Renal pelvis (tissue), 4 donors: ENCODE results near the gene FBXW5. TPM values are rescaled to one million over a fixed set of nuclear protein-coding genes. Genes with fewer than 3 reads are reported as not detected.

ENCODE experiments used
- DNase-seq: peaks from one replicate; pipeline ENCODE4 v3.0.0-alpha.2; 2013
- polyA plus RNA-seq, 3 donors: library from polyadenylated mRNA; unstranded; fragments of 120-200 nt; gene quantifications; one replicate each; pipeline ENCODE4 v1.2.1, GENCODE V29; 2013; ENCODE audit not compliant: insufficient read length in 3 of 3

The FBXW5 gene
- polyA plus RNA-seq, 3 donors, result 48.7 to 65.9 (median 64.8) TPM

DNA sequence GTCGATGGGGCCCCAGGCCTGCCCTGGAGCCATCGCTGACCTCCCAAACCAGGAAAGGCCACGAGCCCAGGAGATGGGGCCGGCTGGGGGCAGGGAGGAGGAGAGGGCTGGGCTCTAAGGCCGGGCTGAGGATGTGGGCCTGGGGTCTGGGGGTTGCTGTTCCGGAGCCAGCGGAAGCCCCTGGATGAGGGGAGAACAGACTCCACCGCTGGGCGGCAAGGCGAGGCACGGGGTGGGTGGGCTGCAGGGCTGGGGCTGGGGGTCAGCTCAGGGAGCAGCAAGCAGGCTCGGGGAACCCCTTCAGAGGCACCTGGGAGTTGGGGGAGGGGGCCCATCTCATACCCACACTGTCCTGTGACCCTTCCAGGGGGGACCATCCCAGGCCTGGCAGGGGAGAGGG is 19.2 kb upstream of the FBXW5 start:
- no peak for DNase-seq

DNA sequence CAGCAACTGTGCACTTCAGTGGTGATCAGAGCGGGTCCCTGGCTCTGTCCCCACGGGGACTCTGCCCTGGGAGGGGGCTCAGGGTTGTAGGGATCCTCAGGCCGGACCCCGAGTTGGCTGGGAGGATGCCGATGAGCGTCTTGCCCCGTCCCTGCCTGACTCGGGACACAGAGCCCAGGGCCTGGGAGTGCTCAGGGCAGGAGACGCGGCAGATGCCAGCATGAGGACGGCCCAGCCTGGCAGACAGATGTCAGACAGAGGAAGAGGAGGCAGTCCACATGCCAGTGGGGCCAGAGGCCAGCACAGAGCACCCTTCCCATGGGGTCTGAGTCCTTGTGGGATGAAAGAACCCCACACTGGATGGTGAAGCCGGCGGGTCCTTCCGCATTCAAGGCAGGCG is 18.8 kb upstream of the FBXW5 start:
- DNase-seq, result no peak

GRCh38 chr9:136962701-136963248 is 18.2 kb upstream of the FBXW5 start:
- DNase-seq, result no peak

DNA sequence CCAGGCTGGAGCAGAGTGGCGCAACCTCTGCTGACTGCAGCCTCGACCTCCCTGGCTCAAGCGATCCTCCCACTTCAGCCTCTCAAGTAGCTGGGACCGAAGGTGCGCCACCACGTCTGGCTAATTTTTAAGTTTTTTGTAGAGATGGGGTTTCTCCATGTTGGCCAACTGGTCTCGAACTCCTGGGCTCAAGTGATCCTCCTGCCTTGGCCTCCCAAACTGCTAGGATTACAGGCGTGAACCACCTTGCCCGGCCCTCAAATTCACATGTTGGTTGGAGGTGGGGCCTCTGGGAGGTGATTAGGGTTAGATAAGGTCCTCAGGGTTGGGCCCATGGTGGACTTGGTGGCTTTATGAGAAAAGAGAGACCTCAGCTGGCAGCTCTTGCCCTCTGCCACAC is 17.6 kb upstream of the FBXW5 start:
- DNase-seq, result no peak

DNA sequence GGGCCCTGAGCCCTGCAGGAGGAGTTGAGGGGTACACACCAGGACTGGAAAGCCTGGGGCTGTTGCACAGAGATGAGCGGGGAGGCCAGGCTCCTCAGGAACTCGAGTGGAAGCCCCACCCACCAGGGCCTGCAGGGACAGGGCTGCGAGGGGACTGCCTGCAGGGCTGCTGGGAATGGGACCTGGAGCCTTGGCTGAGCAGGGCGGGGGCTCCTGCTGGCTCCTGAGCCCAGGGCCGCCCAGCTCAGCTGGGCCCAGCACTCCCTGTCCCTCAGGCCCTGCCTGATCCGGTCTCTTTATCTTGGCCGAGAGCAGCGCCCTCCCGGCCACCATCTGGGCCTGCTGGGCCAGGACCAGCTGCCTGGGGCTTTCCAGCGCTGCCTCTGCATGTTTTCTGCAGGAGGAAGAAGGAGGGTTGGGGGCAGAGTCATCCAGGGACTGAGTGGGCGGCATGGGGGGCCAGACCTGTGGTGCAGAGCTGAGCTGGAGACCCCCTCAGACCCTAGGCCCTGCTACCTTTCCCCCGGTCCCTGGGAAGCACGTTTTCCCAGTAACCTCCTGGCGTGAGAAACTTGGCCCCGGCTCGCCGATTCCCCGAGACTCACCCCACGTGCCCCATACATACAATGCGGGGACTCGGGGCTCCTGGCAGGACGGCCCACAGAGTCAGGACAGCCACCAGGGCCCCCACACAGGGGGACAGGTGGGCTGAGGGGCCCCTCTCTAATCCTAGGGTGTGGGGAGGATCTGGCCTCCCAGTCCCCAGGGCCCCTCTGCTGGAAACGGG is 16.9 kb upstream of the FBXW5 start:
- no peak for DNase-seq

GRCh38 chr9:136960938-136961275 is 16.4 kb upstream of the FBXW5 start:
- no peak for DNase-seq

DNA sequence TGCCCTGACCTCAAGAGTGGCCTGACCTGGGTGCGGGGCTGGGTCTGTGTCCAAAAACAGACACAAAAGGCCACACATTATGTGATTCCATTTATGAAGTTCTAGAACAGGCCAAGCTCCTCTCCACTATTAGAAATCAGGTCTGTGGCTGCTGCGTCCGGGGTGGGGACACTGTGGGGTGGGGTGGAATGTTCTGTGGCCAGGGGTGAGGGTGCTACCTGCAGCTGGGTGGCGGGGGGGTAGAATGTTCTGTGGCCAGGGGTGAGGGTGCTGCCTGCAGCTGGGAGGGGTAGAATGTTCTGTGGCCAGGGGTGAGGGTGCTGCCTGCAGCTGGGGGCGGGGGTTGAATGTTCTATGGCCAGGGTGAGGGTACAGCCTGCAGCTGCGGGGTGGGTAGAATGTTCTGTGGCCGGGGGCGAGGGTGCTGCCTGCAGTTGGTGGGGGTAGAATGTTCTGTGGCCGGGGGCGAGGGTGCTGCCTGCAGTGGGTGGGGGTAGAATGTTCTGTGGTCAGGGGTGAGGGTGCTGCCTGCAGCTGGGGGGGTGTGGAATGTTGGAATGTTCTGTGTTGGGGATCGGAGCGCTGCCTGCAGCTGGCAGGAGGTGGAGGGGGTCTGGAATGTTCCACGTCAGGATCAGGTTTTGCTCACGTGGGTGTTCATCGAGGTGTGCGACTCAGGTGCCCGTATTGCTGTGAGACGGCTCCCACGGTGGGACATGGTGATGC is 15.8 kb upstream of the FBXW5 start:
- no peak for DNase-seq

DNA sequence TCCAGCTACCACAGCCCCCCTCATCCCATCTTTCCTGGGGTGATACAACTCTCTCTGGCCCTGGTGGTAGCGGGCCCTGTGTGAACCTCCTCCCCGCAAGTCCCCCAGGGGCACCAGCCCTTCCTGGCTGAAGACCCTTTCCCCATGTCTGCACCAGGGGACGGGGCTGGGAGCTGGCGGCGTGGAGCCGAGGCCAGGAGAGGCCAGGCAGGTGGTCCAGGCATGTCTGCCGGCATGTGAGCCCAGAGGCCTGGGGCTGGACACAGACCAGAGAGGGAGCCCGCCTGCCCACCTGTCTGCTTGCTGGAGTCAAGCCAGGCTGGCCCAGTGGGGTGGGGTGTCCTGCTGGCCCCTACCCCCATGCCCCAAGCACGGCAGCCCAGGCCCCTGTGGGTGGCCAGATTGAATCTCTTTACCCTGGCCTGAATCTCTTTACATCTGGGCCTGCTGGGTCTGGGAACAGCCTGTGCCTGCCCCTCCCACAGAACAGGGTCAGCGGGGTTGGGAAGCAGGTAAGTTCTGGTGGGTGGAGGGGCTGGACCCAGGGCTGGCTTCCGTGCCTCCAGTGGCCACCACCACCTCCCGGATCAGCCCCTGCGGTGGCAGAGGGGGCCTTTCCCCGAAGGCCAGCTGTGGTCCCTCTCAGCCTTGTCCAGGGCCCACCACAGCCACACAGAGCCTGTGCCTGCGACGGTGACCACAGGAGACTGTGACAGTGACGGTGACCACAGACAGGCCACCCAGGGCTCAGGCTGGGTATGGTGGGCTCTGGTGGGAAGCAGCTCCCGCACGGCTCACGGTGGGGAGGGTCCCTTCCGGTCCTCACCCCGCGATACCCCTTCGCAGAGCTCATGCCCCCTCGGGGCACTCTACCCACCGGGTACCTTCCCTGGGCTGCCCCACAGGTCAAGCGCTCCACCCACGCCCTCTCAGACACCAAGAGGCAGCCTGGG is 14.6 kb upstream of the FBXW5 start:
- DNase-seq, result no peak

DNA sequence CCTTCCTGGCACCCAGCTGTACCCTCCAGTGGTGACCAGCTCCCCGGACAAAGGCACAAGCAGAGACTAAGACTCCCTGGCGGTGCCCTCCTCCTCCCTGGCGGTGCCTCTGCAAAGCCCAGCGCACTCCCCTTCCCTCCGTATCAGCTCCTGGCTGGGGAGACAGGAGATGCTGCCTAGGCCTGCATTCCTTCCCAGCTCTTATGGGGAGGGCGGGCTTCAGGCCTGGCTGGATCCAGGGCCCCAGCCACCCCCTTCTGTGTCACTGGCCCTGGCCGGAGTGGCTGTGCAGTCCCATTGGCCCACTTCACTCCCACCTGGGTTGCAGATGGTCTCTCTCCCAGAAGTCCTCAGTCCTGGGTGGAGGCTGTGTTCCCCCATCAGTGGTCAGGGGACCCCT is 13.9 kb upstream of the FBXW5 start:
- no peak for DNase-seq

GRCh38 chr9:136957901-136958300 is 13.4 kb upstream of the FBXW5 start:
- DNase-seq, result no peak

GRCh38 chr9:136957461-136957860 is 12.9 kb upstream of the FBXW5 start:
- no peak for DNase-seq

DNA sequence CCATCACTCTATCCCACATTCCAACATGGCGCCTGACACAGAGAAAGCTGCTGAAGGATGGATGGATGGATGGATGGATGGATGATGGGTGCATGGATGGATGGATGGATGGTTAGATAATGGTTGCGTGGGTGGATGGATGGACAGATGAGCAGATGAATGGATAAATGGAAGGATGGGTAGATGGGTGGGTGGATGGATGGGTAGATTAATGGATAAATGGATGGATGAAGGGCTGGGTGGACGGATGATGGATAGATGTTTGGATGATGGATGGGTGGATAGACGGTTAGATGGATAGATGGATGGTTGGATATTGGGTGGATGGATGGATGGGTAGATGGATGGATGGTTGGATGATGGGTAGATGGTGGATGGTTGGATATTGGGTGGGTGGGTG is 12.1 kb upstream of the FBXW5 start:
- DNase-seq, result no peak

- no peak for DNase-seq
These were observed 11.4 kb upstream of the FBXW5 start for GRCh38 chr9:136955943-136956335.

DNA sequence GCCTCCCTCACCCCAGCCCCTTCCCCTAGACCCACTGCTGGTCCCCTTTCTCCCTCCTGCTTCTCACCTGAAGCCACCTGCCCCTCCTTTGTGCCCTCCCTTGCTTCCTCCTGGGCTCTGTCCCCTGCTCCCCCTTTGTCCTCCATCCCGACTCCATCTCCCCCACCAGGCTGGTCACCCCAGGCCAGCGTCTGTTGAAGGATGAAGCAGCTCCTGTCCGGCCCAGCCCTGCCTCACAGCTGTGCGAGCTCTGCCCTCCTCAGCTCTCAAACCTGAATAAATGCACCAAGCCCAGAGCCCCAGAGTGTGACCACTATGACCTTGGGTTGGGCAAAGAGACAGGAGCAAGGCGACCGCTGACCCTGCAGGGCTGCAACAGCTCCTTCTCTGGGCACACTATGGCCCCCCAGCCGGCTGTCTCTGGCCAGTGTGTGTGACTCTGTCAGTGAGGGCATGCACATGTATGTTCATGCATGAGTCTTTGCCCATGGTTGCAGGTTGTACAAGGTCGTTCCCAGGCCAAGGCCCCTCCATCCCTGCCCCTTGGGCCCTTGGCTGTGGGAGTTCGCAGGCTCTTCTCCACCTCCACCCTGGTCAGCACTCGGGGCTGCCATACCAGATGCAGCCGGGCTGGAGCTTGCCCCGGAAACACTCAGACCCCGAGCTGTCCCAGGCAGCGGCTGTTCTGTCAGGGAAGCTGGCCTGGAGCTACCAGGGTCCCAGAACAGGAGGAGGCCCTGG is 10.8 kb upstream of the FBXW5 start:
- no peak for DNase-seq

GRCh38 chr9:136954270-136955083 is 9.9 kb upstream of the FBXW5 start:
- no peak for DNase-seq

DNA sequence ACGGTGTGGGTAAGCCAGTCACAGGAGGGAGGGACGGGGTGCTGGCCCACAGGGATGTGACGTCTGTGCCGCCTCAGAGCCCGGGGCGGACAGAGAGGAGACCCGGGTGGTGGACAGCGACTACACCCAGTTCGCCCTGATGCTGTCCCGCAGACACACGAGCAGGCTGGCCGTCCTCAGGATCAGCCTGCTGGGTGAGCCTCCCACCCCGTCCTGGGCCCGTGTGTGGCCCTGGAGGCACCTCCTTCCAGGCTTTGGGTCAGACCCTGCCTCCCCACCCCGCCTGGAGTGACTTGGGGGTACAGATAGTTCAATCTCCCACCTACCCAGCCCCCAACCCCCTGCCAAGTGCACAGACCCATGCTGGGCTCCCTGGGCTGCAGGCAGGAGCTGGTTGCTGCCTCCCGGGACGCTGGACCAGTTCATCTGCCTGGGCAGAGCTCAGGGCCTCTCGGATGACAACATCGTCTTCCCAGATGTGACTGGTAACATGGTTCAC is 9.3 kb upstream of the FBXW5 start:
- no peak for DNase-seq

- no peak for DNase-seq
These were observed 8.6 kb upstream of the FBXW5 start for GRCh38 chr9:136952876-136953770.

- DNase-seq, result no peak
These were observed 7.8 kb upstream of the FBXW5 start for GRCh38 chr9:136952321-136952850.
